Right lobe of liver (tissue), 6 donors: Measurements from ENCODE around the gene DMPK. TPM values are rescaled to one million over a fixed set of nuclear protein-coding genes. Genes with fewer than 3 reads are reported as not detected.

Experiments
- ATAC-seq, 4 donors: fragments of 200-7000 bp; cut with Tn5 transposase; one replicate each; pipeline ENCODE4 v1.9.1; 2020; ENCODE audit warnings: mild to moderate bottlenecking in 4 of 4, moderate library complexity in 4 of 4
- DNase-seq, 3 donors: peaks; one replicate each; pipeline ENCODE4 v3.0.0-alpha.2; 2020
- H3K27ac ChIP-seq, 3 donors: fragments of 200-600 bp; one replicate each; pipeline ENCODE4 v1.8.0; 2022
- H3K27me3 ChIP-seq, 2 donors: fragments of 200-600 bp; one replicate each; pipeline ENCODE4 v1.8.0; 2022
- H3K36me3 ChIP-seq, 4 donors: fragments of 200-600 bp; sonication (generic) in 1 of 4; one replicate each; pipeline versions ENCODE4 v1.5.1 to v1.8.0; 2017 to 2022; ENCODE audit warnings: control low read depth in 1 of 4
- H3K4me1 ChIP-seq, 4 donors: fragments of 200-600 bp; sonication (generic) in 1 of 4; one replicate each; pipeline versions ENCODE4 v1.5.1 to v1.8.0; 2017 to 2022; ENCODE audit warnings: control low read depth in 1 of 4
- H3K4me3 ChIP-seq, 3 donors: fragments of 200-600 bp; one replicate each; pipeline ENCODE4 v1.8.0; 2022
- H3K9me3 ChIP-seq, 4 donors: fragments of 200-600 bp; sonication (generic) in 1 of 4; one replicate each; pipeline versions ENCODE4 v1.5.1 to v1.8.0; 2017 to 2022; ENCODE audit warnings: control low read depth in 1 of 4
- CTCF ChIP-seq, 4 donors: fragments of 200-600 bp in 3 of 4; fragments of 450-650 bp in 1 of 4; IDR thresholded peaks; one replicate each; pipeline versions ENCODE4 v1.5.1 to v1.8.0; 2016 to 2022; ENCODE audit warnings: antibody characterized with exemption in 4 of 4, mild to moderate bottlenecking in 2 of 4
- POLR2A ChIP-seq: fragments of 450-650 bp; IDR thresholded peaks from one replicate; pipeline ENCODE4 v1.6.1; 2017; ENCODE audit warnings: antibody characterized with exemption, mild to moderate bottlenecking
- WGBS: methylation state at CpG from one replicate; pipeline ENCODE4 v1.1.6; 2018; ENCODE audit warnings: low coverage, low lambda C conversion rate; ENCODE audit not compliant: insufficient coverage; ENCODE audit errors: missing lambda C conversion rate; 5-methylcytosine and 5-hydroxymethylcytosine counted together
- intact Hi-C, 2 donors: fragments of 100-400 bp; cut with DNase I; formaldehyde crosslinking; loops; one replicate each; pipeline versions ENCODE4 v1.11.2 to v1.14.1; 2022
- total RNA-seq, 6 experiments: library from RNA; depleted of rRNA in 2 of 6; stranded (reverse); fragments of >200 nt in 2 of 6; fragmentation: NEBNext Ultra II Directional in 3 of 6; extraction: Animal tissue kit (Norgen Biotek cat#: 25700) in 3 of 6; gene quantifications; one replicate each; pipeline versions ENCODE4 v1.1.0 to v1.2.4, GENCODE V29; 2016 to 2023
- donor health status: DM: no; HTN: yes; CAD: no.
- donor health status: DM: no; HTN: no; CAD: no.
- donor health status: DM: no; HTN: no; CAD: no.
- donor health status: DM: no; HTN: yes; CAD: no.
- donor health status: DM: no; HTN: yes; CAD: no.

The DMPK gene
- total RNA-seq, 6 experiments from 2014 or later: 4.3 to 14.9 (median 8.7) TPM

GRCh38 chr19:45826934-45827333 lies 44.6 kb upstream of the DMPK start:
- WGBS: 97% methylated on average over 6 of the region's 11 CpGs
- no peak overlapping the region for H3K4me3 ChIP-seq
- H3K36me3 ChIP-seq: peaks cover 0 to 83% (median 51%) of the 10 kb centered on the region in 4 donors
- DNase-seq: no peak
- ATAC-seq: no peak
- H3K9me3 ChIP-seq: no peaks in the 10 kb centered on the region
- intact Hi-C loops: loop anchor here in 1 of 2 donors (10.0 kb wide), 1 partner anchor 188 kb away; no protein-coding TSS in a partner anchor
- no peaks in the 10 kb centered on the region for H3K4me1 ChIP-seq
- no peaks in the 10 kb centered on the region for H3K27me3 ChIP-seq
- no peak for TF ChIP-seq CTCF (IDR thresholded peaks at IDR 0.05)
- TF ChIP-seq POLR2A: no peak
- H3K27ac ChIP-seq: no peak overlapping the region

- 75% methylated on average over 8 of the region's 22 CpGs for WGBS
- Histone ChIP-seq H3K4me3 (no peak overlapping the region), H3K27ac (no peak overlapping the region), H3K9me3 (no peaks in the 10 kb centered on the region), H3K4me1 (no peaks in the 10 kb centered on the region), H3K27me3 (no peaks in the 10 kb centered on the region), H3K36me3 (peaks cover 0 to 81% (median 46%) of the 10 kb centered on the region in 4 donors)
- DNase-seq (no peak), ATAC-seq (no peak)
- intact Hi-C loops: loop anchor here in 1 of 2 donors (10.0 kb wide), 1 partner anchor 189 kb away; no protein-coding TSS in a partner anchor
- no peak for TF ChIP-seq POLR2A
- TF ChIP-seq CTCF (IDR thresholded peaks at IDR 0.05): no peak
Measured at GRCh38 chr19:45825917-45826893, 43.9 kb upstream of the DMPK start.

- no CpG with 5 or more reads among the region's 8 CpGs for WGBS
- H3K27ac ChIP-seq: no peak overlapping the region
- peaks cover 0 to 72% (median 39%) of the 10 kb centered on the region in 4 donors for H3K36me3 ChIP-seq
- ATAC-seq (no peak), DNase-seq (no peak)
- no peaks in the 10 kb centered on the region for H3K9me3 ChIP-seq
- H3K4me3 ChIP-seq: no peak overlapping the region
- no peaks in the 10 kb centered on the region for H3K4me1 ChIP-seq
- H3K27me3 ChIP-seq: no peaks in the 10 kb centered on the region
- intact Hi-C loops: loop anchor here in 1 of 2 donors (10.0 kb wide), 1 partner anchor 190 kb away; no protein-coding TSS in a partner anchor
- no peak for TF ChIP-seq CTCF (IDR thresholded peaks at IDR 0.05)
- TF ChIP-seq POLR2A: no peak
Measured at GRCh38 chr19:45825263-45825605, 42.9 kb upstream of the DMPK start.

- 88% methylated on average over 13 of the region's 26 CpGs for WGBS
Measured at GRCh38 chr19:45824531-45825262, 42.4 kb upstream of the DMPK start.

More at GRCh38 chr19:45824531-45825262, 42.4 kb upstream of the DMPK start:
- Histone ChIP-seq H3K27me3 (no peaks in the 10 kb centered on the region), H3K4me3 (no peak overlapping the region), H3K4me1 (no peaks in the 10 kb centered on the region), H3K9me3 (no peaks in the 10 kb centered on the region), H3K27ac (no peak overlapping the region), H3K36me3 (peaks cover 0 to 67% (median 34%) of the 10 kb centered on the region in 4 donors)
- intact Hi-C loops: loop anchor here in 1 of 2 donors (10.0 kb wide), 1 partner anchor 190 kb away; no protein-coding TSS in a partner anchor
- DNase-seq: no peak
- no peak for ATAC-seq
- TF ChIP-seq CTCF (IDR thresholded peaks at IDR 0.05): no peak
- TF ChIP-seq POLR2A: no peak
